HG02970 (cell line): ENCODE measurements around the gene SLC29A4.
"Not testable (repeated sequence)": the region's sequence is repeated elsewhere in the genome, so short reads cannot be mapped to it uniquely, and the experiment has no call there.

Experiments used
- ATAC-seq: cut with Tn5 transposase; IDR thresholded peaks from one replicate; pipeline ENCODE4 v1.9.1; 2021; ENCODE audit warnings: mild to moderate bottlenecking, moderate library complexity, moderate number of reproducible peaks; ENCODE audit not compliant: unreplicated experiment, low FRiP score

The SLC29A4 gene

GRCh38 chr7:5320391-5320790, 37.6 kb downstream of the SLC29A4 start:
- no peak for ATAC-seq

- no peak for ATAC-seq
Observed at GRCh38 chr7:5320802-5321396, 38.2 kb downstream of the SLC29A4 start.

- no peak for ATAC-seq
Observed at GRCh38 chr7:5322621-5323410, 40.1 kb downstream of the SLC29A4 start.

GRCh38 chr7:5323800-5324781, 41.3 kb downstream of the SLC29A4 start:
- not testable (repeated sequence) for ATAC-seq

DNA sequence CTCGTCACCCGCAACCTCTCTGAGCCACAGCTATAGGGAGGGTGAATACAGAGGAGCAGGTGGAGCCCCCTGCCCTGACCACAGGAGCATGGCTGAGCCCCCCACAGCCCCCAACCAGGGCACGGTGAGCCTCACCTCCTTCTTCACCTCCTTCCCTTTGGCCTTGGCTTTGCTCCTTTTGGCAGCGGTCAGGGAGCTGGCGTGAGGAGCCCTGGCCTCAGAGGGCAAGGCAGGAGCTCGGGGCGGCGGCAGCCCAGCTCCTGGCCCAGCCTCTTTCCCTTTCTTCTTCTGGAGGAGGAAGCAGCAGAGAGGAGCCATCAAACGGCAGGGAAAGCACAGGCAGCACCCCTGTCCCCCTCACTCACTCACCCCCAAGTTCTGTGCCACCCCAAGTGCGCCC, 42.2 kb downstream of the SLC29A4 start:
- no peak for ATAC-seq

GRCh38 chr7:5330288-5330687, 47.5 kb downstream of the SLC29A4 start:
- ATAC-seq, result no peak

DNA sequence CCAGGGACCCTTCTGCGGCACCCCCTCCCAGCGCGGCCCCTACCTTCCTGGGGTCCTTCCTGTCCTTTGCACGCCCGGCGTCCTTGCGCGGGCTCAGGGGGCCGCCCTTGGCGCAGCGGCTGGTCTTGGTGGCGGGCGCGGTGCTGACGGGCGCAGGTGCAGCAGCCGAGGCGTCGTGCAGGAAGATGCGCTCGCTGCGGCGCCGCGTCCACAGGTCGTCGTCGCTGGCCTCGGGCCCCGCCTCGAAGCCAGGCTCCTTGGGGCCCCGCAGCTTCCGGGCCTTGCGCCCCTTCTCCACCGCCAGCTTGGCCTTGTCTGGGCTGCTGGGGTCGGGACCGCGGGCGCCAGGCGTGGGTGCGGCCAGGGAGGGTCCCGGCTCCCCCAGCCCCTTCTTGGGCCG, 49.8 kb downstream of the SLC29A4 start:
- ATAC-seq, result no peak

GRCh38 chr7:5333121-5334045, 50.6 kb downstream of the SLC29A4 start:
- ATAC-seq, result no peak

GRCh38 chr7:5334671-5335070, 51.9 kb downstream of the SLC29A4 start:
- no peak for ATAC-seq

GRCh38 chr7:5337047-5337446, 54.3 kb downstream of the SLC29A4 start:
- ATAC-seq, result no peak

GRCh38 chr7:5339955-5340354, 57.2 kb downstream of the SLC29A4 start:
- ATAC-seq, result no peak

DNA sequence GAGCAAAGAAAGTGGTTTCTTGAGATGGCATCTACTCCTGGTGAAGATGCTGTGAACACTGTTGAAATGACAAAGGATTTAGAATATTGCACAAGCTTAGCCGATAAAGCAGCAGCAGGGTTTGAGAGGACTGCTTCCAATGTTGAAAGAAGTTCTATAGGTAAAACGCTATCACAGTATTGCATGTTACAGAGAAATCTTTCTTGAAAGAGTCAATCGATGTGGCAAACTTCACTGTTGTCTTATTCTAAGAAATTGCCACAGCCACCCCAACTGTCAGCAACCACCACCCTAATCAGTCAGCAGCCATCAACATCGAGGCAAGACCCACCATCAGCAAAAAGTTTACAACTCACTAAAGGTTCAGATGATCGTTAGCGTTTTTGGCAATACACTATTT, 59.9 kb downstream of the SLC29A4 start:
- no peak for ATAC-seq

GRCh38 chr7:5343884-5344283, 61.1 kb downstream of the SLC29A4 start:
- ATAC-seq, result no peak

GRCh38 chr7:5344342-5344741, 61.6 kb downstream of the SLC29A4 start:
- no peak for ATAC-seq

- ATAC-seq, result no peak
Observed at GRCh38 chr7:5345171-5345570, 62.4 kb downstream of the SLC29A4 start.

DNA sequence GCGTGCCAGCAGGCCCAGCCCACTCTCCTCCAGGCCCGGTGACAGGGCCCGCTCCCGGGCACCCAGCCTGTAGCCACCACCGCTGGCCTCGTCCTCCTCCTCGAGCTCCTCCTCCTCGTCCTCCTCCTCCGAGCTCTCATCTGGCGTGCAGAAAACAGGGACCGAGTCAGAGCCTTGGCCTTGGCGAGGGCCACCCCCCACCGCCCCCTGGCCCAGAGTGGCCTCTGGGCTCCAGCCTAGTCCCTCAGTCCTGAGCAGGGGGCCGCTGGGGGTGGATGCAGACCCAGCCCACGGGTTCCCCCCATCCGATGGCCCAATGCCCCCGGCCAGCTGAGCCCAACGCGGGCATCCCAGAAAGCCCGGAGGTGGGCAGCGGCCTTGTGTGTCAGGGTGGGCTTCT, 62.9 kb downstream of the SLC29A4 start:
- ATAC-seq, result no peak

- ATAC-seq, result no peak
Observed at GRCh38 chr7:5348134-5349004, 65.6 kb downstream of the SLC29A4 start.

GRCh38 chr7:5349005-5349380, 66.2 kb downstream of the SLC29A4 start:
- ATAC-seq, result no peak
